ENCODE results near the gene HNRNPA2B1.

DNA sequence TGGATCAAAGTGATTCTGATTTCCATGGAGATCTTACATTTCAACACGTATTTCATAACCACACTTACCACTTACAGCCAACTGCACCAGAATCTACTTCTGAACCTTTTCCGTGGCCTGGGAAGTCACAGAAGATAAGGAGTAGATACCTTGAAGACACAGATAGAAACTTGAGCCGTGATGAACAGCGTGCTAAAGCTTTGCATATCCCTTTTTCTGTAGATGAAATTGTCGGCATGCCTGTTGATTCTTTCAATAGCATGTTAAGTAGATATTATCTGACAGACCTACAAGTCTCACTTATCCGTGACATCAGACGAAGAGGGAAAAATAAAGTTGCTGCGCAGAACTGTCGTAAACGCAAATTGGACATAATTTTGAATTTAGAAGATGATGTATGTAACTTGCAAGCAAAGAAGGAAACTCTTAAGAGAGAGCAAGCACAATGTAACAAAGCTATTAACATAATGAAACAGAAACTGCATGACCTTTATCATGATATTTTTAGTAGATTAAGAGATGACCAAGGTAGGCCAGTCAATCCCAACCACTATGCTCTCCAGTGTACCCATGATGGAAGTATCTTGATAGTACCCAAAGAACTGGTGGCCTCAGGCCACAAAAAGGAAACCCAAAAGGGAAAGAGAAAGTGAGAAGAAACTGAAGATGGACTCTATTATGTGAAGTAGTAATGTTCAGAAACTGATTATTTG, 15.3 kb downstream of the HNRNPA2B1 start:
- TF ChIP-seq, protein P1, sequence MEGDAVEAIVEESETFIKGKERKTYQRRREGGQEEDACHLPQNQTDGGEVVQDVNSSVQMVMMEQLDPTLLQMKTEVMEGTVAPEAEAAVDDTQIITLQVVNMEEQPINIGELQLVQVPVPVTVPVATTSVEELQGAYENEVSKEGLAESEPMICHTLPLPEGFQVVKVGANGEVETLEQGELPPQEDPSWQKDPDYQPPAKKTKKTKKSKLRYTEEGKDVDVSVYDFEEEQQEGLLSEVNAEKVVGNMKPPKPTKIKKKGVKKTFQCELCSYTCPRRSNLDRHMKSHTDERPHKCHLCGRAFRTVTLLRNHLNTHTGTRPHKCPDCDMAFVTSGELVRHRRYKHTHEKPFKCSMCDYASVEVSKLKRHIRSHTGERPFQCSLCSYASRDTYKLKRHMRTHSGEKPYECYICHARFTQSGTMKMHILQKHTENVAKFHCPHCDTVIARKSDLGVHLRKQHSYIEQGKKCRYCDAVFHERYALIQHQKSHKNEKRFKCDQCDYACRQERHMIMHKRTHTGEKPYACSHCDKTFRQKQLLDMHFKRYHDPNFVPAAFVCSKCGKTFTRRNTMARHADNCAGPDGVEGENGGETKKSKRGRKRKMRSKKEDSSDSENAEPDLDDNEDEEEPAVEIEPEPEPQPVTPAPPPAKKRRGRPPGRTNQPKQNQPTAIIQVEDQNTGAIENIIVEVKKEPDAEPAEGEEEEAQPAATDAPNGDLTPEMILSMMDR (conservative IDR thresholded peaks at IDR 0.05; ENCODE audit: low read length): no peak
- no peak for TF ChIP-seq EZH2phosphoT487 (IDR thresholded peaks at IDR 0.05; ENCODE audit: borderline replicate concordance, low read depth, low read length)

All from OCI-LY7 (cell line).